Gastroesophageal sphincter (tissue), 4 donors: ENCODE measurements around the gene TRAF6. TPM values are rescaled to one million over a fixed set of nuclear protein-coding genes. Genes with fewer than 3 reads are reported as not detected.
A peak's percentile ranks its signal among the peaks of the same experiment; 100 is the strongest.

ENCODE experiments used
- ATAC-seq: fragments of 150-250 bp; one replicate; pipeline ENCODE4 v1.9.1; 2016; ENCODE audit warnings: mild to moderate bottlenecking, moderate library complexity
- H3K27ac ChIP-seq, 4 donors: fragments of 200-600 bp; sonication (generic) in 3 of 4; 1 replicate in 3 of 4; 2 replicates in 1 of 4; pipeline ENCODE4 v1.5.1; 2016 to 2019
- H3K27me3 ChIP-seq: fragments of 200-600 bp; sonication (generic); one replicate; pipeline ENCODE4 v1.5.1; 2019
- H3K36me3 ChIP-seq, 2 donors: fragments of 200-600 bp; sonication (generic); one replicate each; pipeline ENCODE4 v1.5.1; 2019; ENCODE audit warnings: control low read depth in 1 of 2
- H3K4me1 ChIP-seq, 3 donors: fragments of 200-600 bp; sonication (generic); 1 replicate in 2 of 3; 2 replicates in 1 of 3; pipeline ENCODE4 v1.5.1; 2016 to 2019; ENCODE audit warnings: control low read depth in 2 of 3
- H3K4me3 ChIP-seq, 2 donors: fragments of 200-600 bp; sonication (generic); one replicate each; pipeline ENCODE4 v1.5.1; 2019; ENCODE audit warnings: mild to moderate bottlenecking in 1 of 2, moderate library complexity in 1 of 2
- H3K9me3 ChIP-seq, 3 donors: fragments of 200-600 bp; sonication (generic); one replicate each; pipeline ENCODE4 v1.5.1; 2017 to 2019; ENCODE audit warnings: control low read depth in 2 of 3
- CTCF ChIP-seq, 4 experiments: fragments of 200-600 bp in 2 of 4; fragments of 450-650 bp in 2 of 4; sonication (generic) in 1 of 4; IDR thresholded peaks; one replicate each; pipeline ENCODE4 v1.5.1; 2017 to 2019; ENCODE audit warnings: antibody characterized with exemption in 4 of 4, mild to moderate bottlenecking in 2 of 4, moderate library complexity in 2 of 4
- EP300 ChIP-seq: sonication (generic); formaldehyde crosslinking; IDR thresholded peaks from one replicate; pipeline ENCODE4 v1.6.1; 2017; ENCODE audit warnings: antibody characterized with exemption, mild to moderate bottlenecking
- POLR2A ChIP-seq, 2 donors: fragments of 450-650 bp; IDR thresholded peaks; one replicate each; pipeline ENCODE4 v1.6.1; 2017; ENCODE audit warnings: antibody characterized with exemption in 2 of 2, mild to moderate bottlenecking in 2 of 2, moderate library complexity in 1 of 2
- POLR2AphosphoS5 ChIP-seq: sonication (generic); formaldehyde crosslinking; IDR thresholded peaks from one replicate; pipeline ENCODE4 v1.6.1; 2017; ENCODE audit warnings: antibody characterized with exemption
- WGBS, 2 donors: methylation state at CpG; one replicate each; pipeline ENCODE4 v1.1.5; 2018; ENCODE audit warnings: low coverage in 1 of 2; 5-methylcytosine and 5-hydroxymethylcytosine counted together
- total RNA-seq, 4 donors: library from RNA; depleted of rRNA; stranded (reverse); fragments of >200 nt; gene quantifications; one replicate each; pipeline ENCODE4 v1.1.0, GENCODE V29; 2016

Gene TRAF6
- total RNA-seq, 4 donors from 2014 or later, result 13.5 to 17.0 (median 16.1) TPM

GRCh38 chr11:36507824-36508489 is 2.1 kb downstream of the TRAF6 start:
- Histone ChIP-seq H3K27me3 (no peaks in the 10 kb centered on the region), H3K36me3 (no peaks in the 10 kb centered on the region), H3K9me3 (no peaks in the 10 kb centered on the region), H3K4me1 (peaks cover 0 to 43% (median 10%) of the 10 kb centered on the region in 3 donors), H3K4me3 (peak overlapping the region in 1 of 2 donors; percentile 92), H3K27ac (peak overlapping the region in 3 of 4 donors; percentile 86 to 93 (median 91))
- WGBS, 2 donors, result 51 to 56% methylated on average over 5 to 6 of the region's 7 CpGs
- no peak for TF ChIP-seq CTCF (IDR thresholded peaks at IDR 0.05)
- TF ChIP-seq EP300, result no peak
- no peak for TF ChIP-seq POLR2AphosphoS5
- no peak for TF ChIP-seq POLR2A (IDR thresholded peaks at IDR 0.05)
- ATAC-seq, result peak; percentile 23

GRCh38 chr11:36501236-36501635 is 8.8 kb downstream of the TRAF6 start:
- H3K27me3 ChIP-seq, result no peaks in the 10 kb centered on the region
- TF ChIP-seq CTCF (IDR thresholded peaks at IDR 0.05) (no peak), POLR2A (IDR thresholded peaks at IDR 0.05) (no peak), POLR2AphosphoS5 (no peak), EP300 (no peak)
- H3K36me3 ChIP-seq, result peaks cover 4 to 49% of the 10 kb centered on the region in 2 donors
- ATAC-seq, result no peak
- H3K4me3 ChIP-seq, result no peak overlapping the region
- peaks cover 0 to 32% (median 0%) of the 10 kb centered on the region in 3 donors for H3K4me1 ChIP-seq
- H3K9me3 ChIP-seq, result no peaks in the 10 kb centered on the region
- WGBS, 2 donors, result 88% methylated on average over 5 of the region's 5 CpGs; no CpG with 5 or more reads in 1 of the 2 donors
- no peak overlapping the region for H3K27ac ChIP-seq

- Histone ChIP-seq H3K9me3 (no peaks in the 10 kb centered on the region), H3K4me3 (no peak overlapping the region), H3K36me3 (peaks cover 4 to 58% of the 10 kb centered on the region in 2 donors), H3K4me1 (peaks cover 0 to 23% (median 0%) of the 10 kb centered on the region in 3 donors), H3K27ac (no peak overlapping the region), H3K27me3 (no peaks in the 10 kb centered on the region)
- WGBS, 2 donors, result 21% methylated on average over 1 of the region's 1 CpG; no CpG with 5 or more reads in 1 of the 2 donors
- TF ChIP-seq POLR2AphosphoS5 (no peak), EP300 (no peak), CTCF (IDR thresholded peaks at IDR 0.05) (no peak), POLR2A (IDR thresholded peaks at IDR 0.05) (no peak)
- ATAC-seq, result no peak
Observed at GRCh38 chr11:36500315-36500721, 9.8 kb downstream of the TRAF6 start.

- no peak for ATAC-seq
- 93 to 100% methylated on average over 4 of the region's 4 CpGs for WGBS, 2 donors
- TF ChIP-seq EP300 (no peak), POLR2A (IDR thresholded peaks at IDR 0.05) (no peak), POLR2AphosphoS5 (no peak), CTCF (IDR thresholded peaks at IDR 0.05) (no peak)
- Histone ChIP-seq H3K27ac (no peak overlapping the region), H3K4me3 (no peak overlapping the region), H3K9me3 (no peaks in the 10 kb centered on the region), H3K36me3 (peaks cover 4 to 68% of the 10 kb centered on the region in 2 donors), H3K27me3 (no peaks in the 10 kb centered on the region), H3K4me1 (peaks cover 0 to 23% (median 0%) of the 10 kb centered on the region in 3 donors)
Observed at GRCh38 chr11:36499315-36499714, 10.8 kb downstream of the TRAF6 start.

GRCh38 chr11:36498721-36499120 is 11.4 kb downstream of the TRAF6 start:
- ATAC-seq, result no peak
- H3K27ac ChIP-seq, result no peak overlapping the region
- peaks cover 0 to 23% (median 0%) of the 10 kb centered on the region in 3 donors for H3K4me1 ChIP-seq
- TF ChIP-seq POLR2AphosphoS5 (no peak), EP300 (no peak), POLR2A (IDR thresholded peaks at IDR 0.05) (no peak), CTCF (IDR thresholded peaks at IDR 0.05) (no peak)
- peaks cover 4 to 74% of the 10 kb centered on the region in 2 donors for H3K36me3 ChIP-seq
- 70 to 84% methylated on average over 1 of the region's 1 CpG for WGBS, 2 donors
- H3K4me3 ChIP-seq, result no peak overlapping the region
- H3K27me3 ChIP-seq, result no peaks in the 10 kb centered on the region
- H3K9me3 ChIP-seq, result no peaks in the 10 kb centered on the region
